COLO668 (cell line): ENCODE measurements around the gene RBP7.
"Not testable (repeated sequence)": the region's sequence is repeated elsewhere in the genome, so short reads cannot be mapped to it uniquely, and the experiment has no call there.

ENCODE experiments used
- DNase-seq: peaks from one replicate; lab custom pipeline; 2025; ENCODE audit not compliant: unreplicated experiment; lab: John Stamatoyannopoulos, UW

RBP7 gene

GRCh38 chr1:10028956-10029500, 32.0 kb downstream of the RBP7 start:
- not testable (repeated sequence) for DNase-seq

- DNase-seq: no peak
These were observed 34.4 kb downstream of the RBP7 start for GRCh38 chr1:10031461-10031860.

- peak; percentile 100 for DNase-seq
These were observed 35.7 kb downstream of the RBP7 start, which contains the start of gene UBE4B for GRCh38 chr1:10032590-10033358. Gene UBE4B (plus strand): TSS chr1:10032958. CDS start chr1:10033671, 713 bp downstream.

GRCh38 chr1:10033359-10033845, 36.4 kb downstream of the RBP7 start:
- peak; percentile 58 for DNase-seq

- DNase-seq: no peak
These were observed 45.7 kb downstream of the RBP7 start for GRCh38 chr1:10042746-10043145.

- no peak for DNase-seq
These were observed 48.7 kb downstream of the RBP7 start for GRCh38 chr1:10045480-10046355.

GRCh38 chr1:10046356-10047085, 49.5 kb downstream of the RBP7 start:
- DNase-seq: no peak

- DNase-seq: no peak
These were observed 51.6 kb downstream of the RBP7 start for GRCh38 chr1:10048601-10049000.

GRCh38 chr1:10050611-10051010, 53.6 kb downstream of the RBP7 start:
- no peak for DNase-seq

- no peak for DNase-seq
These were observed 54.6 kb downstream of the RBP7 start for GRCh38 chr1:10051656-10052055.

GRCh38 chr1:10052347-10052746, 55.3 kb downstream of the RBP7 start:
- no peak for DNase-seq

GRCh38 chr1:10054465-10054864, 57.4 kb downstream of the RBP7 start:
- no peak for DNase-seq

- DNase-seq: peak; percentile 69
These were observed 59.6 kb downstream of the RBP7 start for GRCh38 chr1:10056599-10056987.

GRCh38 chr1:10057343-10057742, 60.3 kb downstream of the RBP7 start:
- DNase-seq: no peak

- DNase-seq: no peak
These were observed 60.8 kb downstream of the RBP7 start for GRCh38 chr1:10057796-10058195.

- DNase-seq: no peak
These were observed 62.3 kb downstream of the RBP7 start for GRCh38 chr1:10059342-10059718.

GRCh38 chr1:10060311-10061100, 63.5 kb downstream of the RBP7 start:
- DNase-seq: no peak

- no peak for DNase-seq
These were observed 64.2 kb downstream of the RBP7 start for GRCh38 chr1:10061276-10061675.

- no peak for DNase-seq
These were observed 66.8 kb downstream of the RBP7 start for GRCh38 chr1:10063878-10064277.
